HEK293 (cell line): ENCODE measurements around the gene COL9A3.
A peak's percentile ranks its signal among the peaks of the same experiment; 100 is the strongest.

Source experiments
- CTCF ChIA-PET: fragments of 350-600 bp; formaldehyde crosslinking; extraction: SDS; loops from one replicate; lab custom pipeline; 2021; ENCODE audit warnings: antibody characterized with exemption; lab: Yijun Ruan, JAX
- POLR2A ChIA-PET: fragments of 300-600 bp; formaldehyde crosslinking; extraction: SDS; loops from one replicate; lab custom pipeline; 2020; ENCODE audit warnings: antibody characterized with exemption, inconsistent platforms; lab: Yijun Ruan, JAX
- H3K27ac ChIP-seq: fragments of 200-500 bp; sonication (Bioruptor generic); 2 replicates; pipeline ENCODE4 v1.5.1; 2014; ENCODE audit warnings: low read depth, low read length, control low read depth, inconsistent platforms; ENCODE audit errors: extremely low read depth
- H3K36me3 ChIP-seq, 2 experiments: fragments of 200-500 bp in 1 of 2; sonication (Bioruptor generic) in 1 of 2; 1 replicate in 1 of 2; 2 replicates in 1 of 2; pipeline ENCODE4 v1.5.1; 2014 to 2017; ENCODE audit warnings: inconsistent platforms in 2 of 2, low read length in 2 of 2; ENCODE audit not compliant: control insufficient read depth in 2 of 2, insufficient read depth in 1 of 2
- H3K4me1 ChIP-seq: fragments of 200-500 bp; sonication (Bioruptor generic); 2 replicates; pipeline ENCODE4 v1.5.1; 2014; ENCODE audit warnings: mild to moderate bottlenecking, low read length, inconsistent platforms; ENCODE audit not compliant: control insufficient read depth, insufficient read depth
- H3K4me3 ChIP-seq: 2 replicates; pipeline ENCODE4 v1.5.1; 2011; ENCODE audit warnings: low read depth, mild to moderate bottlenecking, control low read depth, low read length, moderate library complexity
- H3K9me3 ChIP-seq: fragments of 200-500 bp; sonication (Bioruptor generic); 2 replicates; pipeline ENCODE4 v1.5.1; 2014; ENCODE audit warnings: low read depth, low read length, inconsistent platforms; ENCODE audit not compliant: control insufficient read depth, insufficient read depth
- BCL6B ChIP-seq: fragments of 450-650 bp; formaldehyde crosslinking; IDR thresholded peaks from 2 replicates; pipeline ENCODE4 v1.5.1; 2017; ENCODE audit warnings: missing biosample characterization, missing genetic modification characterization
- GLIS2 ChIP-seq: fragments of 450-650 bp; formaldehyde crosslinking; IDR thresholded peaks from 2 replicates; pipeline ENCODE4 v1.5.1; 2016; ENCODE audit warnings: missing biosample characterization, missing genetic modification characterization
- PATZ1 ChIP-seq: fragments of 450-650 bp; formaldehyde crosslinking; IDR thresholded peaks from 2 replicates; pipeline ENCODE4 v1.5.1; 2016; ENCODE audit warnings: missing biosample characterization, missing genetic modification characterization
- SP2 ChIP-seq: fragments of 450-650 bp; formaldehyde crosslinking; IDR thresholded peaks from 2 replicates; pipeline ENCODE4 v1.5.1; 2016; ENCODE audit warnings: missing biosample characterization, missing genetic modification characterization
- WT1 ChIP-seq: fragments of 450-650 bp; formaldehyde crosslinking; IDR thresholded peaks from 2 replicates; pipeline ENCODE4 v1.5.1; 2016; ENCODE audit warnings: missing biosample characterization, missing genetic modification characterization
- ZBTB20 ChIP-seq: fragments of 450-650 bp; formaldehyde crosslinking; IDR thresholded peaks from 2 replicates; pipeline ENCODE4 v1.5.1; 2016; ENCODE audit warnings: missing biosample characterization, missing genetic modification characterization
- ZIC2 ChIP-seq: fragments of 450-650 bp; formaldehyde crosslinking; IDR thresholded peaks from 2 replicates; pipeline ENCODE4 v1.5.1; 2016; ENCODE audit warnings: missing biosample characterization, missing genetic modification characterization
- ZNF10 ChIP-seq: fragments of 450-650 bp; formaldehyde crosslinking; IDR thresholded peaks from 2 replicates; pipeline ENCODE4 v1.5.1; 2017; ENCODE audit warnings: missing biosample characterization, missing genetic modification characterization
- ZNF148 ChIP-seq: fragments of 450-650 bp; formaldehyde crosslinking; IDR thresholded peaks from 2 replicates; pipeline ENCODE4 v1.5.0; 2017; ENCODE audit warnings: missing biosample characterization, missing genetic modification characterization, borderline replicate concordance
- ZNF280C ChIP-seq: fragments of 450-650 bp; formaldehyde crosslinking; IDR thresholded peaks from 2 replicates; pipeline ENCODE4 v1.5.1; 2016; ENCODE audit warnings: missing biosample characterization, missing genetic modification characterization
- ZNF354C ChIP-seq: fragments of 450-650 bp; formaldehyde crosslinking; IDR thresholded peaks from 2 replicates; pipeline ENCODE4 v1.5.1; 2016; ENCODE audit warnings: missing biosample characterization, missing genetic modification characterization, low read depth, borderline replicate concordance
- ZNF449 ChIP-seq: fragments of 450-650 bp; formaldehyde crosslinking; IDR thresholded peaks from 2 replicates; pipeline ENCODE4 v1.5.1; 2017; ENCODE audit warnings: missing biosample characterization, mild to moderate bottlenecking, missing genetic modification characterization, moderate library complexity
- ZNF48 ChIP-seq: fragments of 450-650 bp; formaldehyde crosslinking; IDR thresholded peaks from 2 replicates; pipeline ENCODE4 v1.5.1; 2016; ENCODE audit warnings: missing biosample characterization, missing genetic modification characterization

Gene COL9A3

GRCh38 chr20:62875419-62876361 is 58.8 kb downstream of the COL9A3 start (continued):
- no peak for TF ChIP-seq BCL6B
- 0 out of 2 replicates have a peak, but pooled peaks have one; percentile 2 for TF ChIP-seq SP2
- no peak for TF ChIP-seq ZNF280C (tag by site-specific recombination)

- H3K4me1 ChIP-seq = no peaks in the 10 kb centered on the region
- peaks cover 0 to 13% of the 10 kb centered on the region in 2 experiments; a peak in 1 of 3 replicates for H3K36me3 ChIP-seq
- CTCF ChIA-PET = interaction anchor here (0.5 to 1.1 kb wide), 5 partner anchors 18 to 177 kb away, joined by 3 to 5 read pairs (median 3); no protein-coding TSS in a partner anchor
- TF ChIP-seq ZNF48 (tag by site-specific recombination) (no peak), ZIC2 (tag by site-specific recombination) (0 out of 2 replicates have a peak, but pooled peaks have one; percentile 8), GLIS2 (tag by site-specific recombination) (0 out of 2 replicates have a peak, but pooled peaks have one; percentile 36), ZNF354C (tag by site-specific recombination) (no peak)
- H3K27ac ChIP-seq = no peak overlapping the region
- no peak overlapping the region for H3K4me3 ChIP-seq
- no peaks in the 10 kb centered on the region for H3K9me3 ChIP-seq
- POLR2A ChIA-PET = no interaction called here
Observed at GRCh38 chr20:62876501-62876901, 59.7 kb downstream of the COL9A3 start.

GRCh38 chr20:62876902-62877816 is 60.3 kb downstream of the COL9A3 start:
- Histone ChIP-seq H3K36me3 (peaks cover 0 to 20% of the 10 kb centered on the region in 2 experiments; a peak in 1 of 3 replicates), H3K9me3 (no peaks in the 10 kb centered on the region), H3K4me3 (no peak overlapping the region), H3K27ac (no peak overlapping the region), H3K4me1 (no peaks in the 10 kb centered on the region)
- POLR2A ChIA-PET = no interaction called here
- TF ChIP-seq ZNF449 (tag by site-specific recombination) (peak; percentile 98), ZNF148 (tag by site-specific recombination) (no peak), ZNF10 (tag by site-specific recombination) (peak; percentile 30; the same call in 1 of the 2 replicates), ZBTB20 (0 out of 2 replicates have a peak, but pooled peaks have one; percentile 13), WT1 (tag by site-specific recombination) (no peak), PATZ1 (tag by site-specific recombination) (no peak)
- CTCF ChIA-PET = interaction anchor here (0.5 to 1.1 kb wide), 5 partner anchors 17 to 178 kb away, joined by 3 to 5 read pairs (median 3); no protein-coding TSS in a partner anchor
